Ovary (tissue), 9 donors: Measurements from ENCODE around the gene NKX2-4. TPM values are rescaled to one million over a fixed set of nuclear protein-coding genes. Genes with fewer than 3 reads are reported as not detected.

Experiments
- DNase-seq, 5 donors: peaks; one replicate each; pipeline ENCODE4 v3.0.0-alpha.2; 2019 to 2020
- H3K27ac ChIP-seq, 2 donors: fragments of 200-600 bp; one replicate each; pipeline versions ENCODE4 v1.5.1 to v1.8.0; 2019 to 2022
- H3K27me3 ChIP-seq: fragments of 200-600 bp; one replicate; pipeline ENCODE4 v1.8.0; 2022
- H3K36me3 ChIP-seq: fragments of 200-600 bp; sonication (generic); one replicate; pipeline ENCODE4 v1.5.1; 2019
- H3K4me1 ChIP-seq: one replicate; pipeline ENCODE4 v1.8.1; 2013; ENCODE audit warnings: mild to moderate bottlenecking, moderate library complexity; ENCODE audit not compliant: insufficient read depth
- H3K4me3 ChIP-seq: fragments of 200-600 bp; sonication (generic); one replicate; pipeline ENCODE4 v1.5.1; 2017
- H3K9me3 ChIP-seq, 2 donors: fragments of 200-600 bp in 1 of 2; sonication (generic) in 1 of 2; one replicate each; pipeline versions ENCODE4 v1.5.1 to v1.8.1; 2013 to 2019; ENCODE audit warnings: mild to moderate bottlenecking in 1 of 2, moderate library complexity in 1 of 2
- EP300 ChIP-seq: sonication (generic); formaldehyde crosslinking; IDR thresholded peaks from one replicate; pipeline ENCODE4 v1.6.1; 2017; ENCODE audit warnings: antibody characterized with exemption
- POLR2A ChIP-seq: fragments of 450-650 bp; IDR thresholded peaks from one replicate; pipeline ENCODE4 v1.6.1; 2017; ENCODE audit warnings: antibody characterized with exemption, mild to moderate bottlenecking, moderate library complexity
- WGBS, 3 donors: extraction: QIAGEN DNeasy Blood & Tissue Kit in 1 of 3; methylation state at CpG; one replicate each; pipeline versions ENCODE4 v1.1.5 to v1.1.7; 2013 to 2017; 5-methylcytosine and 5-hydroxymethylcytosine counted together
- intact Hi-C, 4 donors: fragments of 100-400 bp; cut with DNase I; formaldehyde crosslinking; loops; one replicate each; pipeline versions ENCODE4 v1.11.0 to v1.15.1; 2022 to 2023
- polyA plus RNA-seq, 2 donors: library from polyadenylated mRNA; stranded (reverse); fragments of 200-250 nt in 1 of 2; fragments of 350-450 nt in 1 of 2; fragmentation: Illumina TruSeq in 1 of 2; extraction: RNeasy Lipid Tissue Mini Kit (QIAGEN cat#74804) in 1 of 2; gene quantifications; one replicate each; pipeline ENCODE4 v1.2.3, GENCODE V29; 2013 to 2014
- total RNA-seq, 7 donors: library from RNA; depleted of rRNA in 2 of 7; stranded (reverse); fragments of >200 nt in 2 of 7; fragmentation: NEBNext Ultra II Directional in 3 of 7; extraction: Animal tissue kit (Norgen Biotek cat#: 25700) in 3 of 7; gene quantifications; one replicate each; pipeline versions ENCODE4 v1.1.0 to v1.2.4, GENCODE V29; 2016 to 2023
- TF ChIP-seq, protein P1 (sequence below), 3 donors: fragments of 450-650 bp in 2 of 3; fragments of 200-600 bp in 1 of 3; IDR thresholded peaks; one replicate each; pipeline versions ENCODE4 v1.5.1 to v1.8.0; 2016 to 2022; ENCODE audit warnings: antibody characterized with exemption in 3 of 3, mild to moderate bottlenecking in 1 of 3
- donor health status: DM: no; HTN: no; CAD: no; lungs with moderate emphysema.
- donor health status: DM: no; HTN: no; CAD: no.
- donor health status: Bipolar disorder and iron deficiency.
- donor health status: DM: yes; HTN: yes; CAD: no.
- donor health status: DM: no; HTN: no; CAD: no.
- donor health status: DM: yes; HTN: yes; CAD: no.

Gene NKX2-4
- total and polyA plus RNA-seq, 9 donors, result not detected

DNA sequence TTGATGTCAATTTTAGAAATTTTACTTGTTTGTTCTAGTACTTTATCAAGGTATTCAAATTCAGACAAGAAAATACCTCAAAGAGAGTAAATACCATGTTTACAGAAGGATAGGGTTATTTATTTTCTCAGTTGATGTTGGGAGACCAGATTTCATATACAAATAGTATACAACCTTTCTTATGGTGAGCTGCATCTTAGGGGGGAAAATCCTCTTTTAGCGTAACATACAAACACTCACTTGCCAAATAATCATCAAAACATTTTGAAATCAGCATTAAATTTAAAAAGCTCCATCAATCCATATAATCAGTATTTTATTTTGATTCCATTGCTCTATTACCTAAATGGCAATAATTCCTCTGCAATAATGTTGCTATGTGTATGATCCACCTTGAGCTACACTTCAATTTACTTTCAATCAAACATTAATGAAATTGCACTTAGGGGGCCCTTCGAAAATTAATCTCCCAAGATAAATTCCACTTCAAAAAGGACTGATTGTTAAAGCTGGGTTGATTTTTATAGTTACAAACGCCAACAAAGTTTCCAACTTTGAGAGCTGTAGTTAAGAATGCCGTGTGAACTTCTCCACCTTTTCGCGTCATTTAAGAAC lies 2.2 kb downstream of the NKX2-4 start:
- WGBS, 3 donors, result 26 to 27% (median 27%) methylated on average over 6 of the region's 6 CpGs
- H3K4me3 ChIP-seq, result no peak overlapping the region
- no peak for DNase-seq
- intact Hi-C loops, result no loop called here
- peaks cover 5% of the 10 kb centered on the region for H3K4me1 ChIP-seq
- no peaks in the 10 kb centered on the region for H3K9me3 ChIP-seq
- H3K27me3 ChIP-seq, result peaks cover 18% of the 10 kb centered on the region
- TF ChIP-seq, protein P1, sequence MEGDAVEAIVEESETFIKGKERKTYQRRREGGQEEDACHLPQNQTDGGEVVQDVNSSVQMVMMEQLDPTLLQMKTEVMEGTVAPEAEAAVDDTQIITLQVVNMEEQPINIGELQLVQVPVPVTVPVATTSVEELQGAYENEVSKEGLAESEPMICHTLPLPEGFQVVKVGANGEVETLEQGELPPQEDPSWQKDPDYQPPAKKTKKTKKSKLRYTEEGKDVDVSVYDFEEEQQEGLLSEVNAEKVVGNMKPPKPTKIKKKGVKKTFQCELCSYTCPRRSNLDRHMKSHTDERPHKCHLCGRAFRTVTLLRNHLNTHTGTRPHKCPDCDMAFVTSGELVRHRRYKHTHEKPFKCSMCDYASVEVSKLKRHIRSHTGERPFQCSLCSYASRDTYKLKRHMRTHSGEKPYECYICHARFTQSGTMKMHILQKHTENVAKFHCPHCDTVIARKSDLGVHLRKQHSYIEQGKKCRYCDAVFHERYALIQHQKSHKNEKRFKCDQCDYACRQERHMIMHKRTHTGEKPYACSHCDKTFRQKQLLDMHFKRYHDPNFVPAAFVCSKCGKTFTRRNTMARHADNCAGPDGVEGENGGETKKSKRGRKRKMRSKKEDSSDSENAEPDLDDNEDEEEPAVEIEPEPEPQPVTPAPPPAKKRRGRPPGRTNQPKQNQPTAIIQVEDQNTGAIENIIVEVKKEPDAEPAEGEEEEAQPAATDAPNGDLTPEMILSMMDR (IDR thresholded peaks at IDR 0.05), result no peak
- TF ChIP-seq POLR2A, result no peak
- TF ChIP-seq EP300, result no peak
- H3K27ac ChIP-seq, result no peak overlapping the region
- no peaks in the 10 kb centered on the region for H3K36me3 ChIP-seq

- H3K27me3 ChIP-seq, result peaks cover 18% of the 10 kb centered on the region
- no peaks in the 10 kb centered on the region for H3K36me3 ChIP-seq
- H3K9me3 ChIP-seq, result no peaks in the 10 kb centered on the region
- no peak for DNase-seq
- no peak overlapping the region for H3K4me3 ChIP-seq
- intact Hi-C loops, result no loop called here
- TF ChIP-seq EP300, result no peak
- TF ChIP-seq POLR2A, result no peak
- TF ChIP-seq, protein P1 (IDR thresholded peaks at IDR 0.05), result no peak
- H3K27ac ChIP-seq, result no peak overlapping the region
- H3K4me1 ChIP-seq, result peaks cover 5% of the 10 kb centered on the region
- 24 to 33% (median 29%) methylated on average over 3 of the region's 3 CpGs for WGBS, 3 donors
Measured at GRCh38 chr20:21394551-21394950, 2.8 kb downstream of the NKX2-4 start.

- no peak overlapping the region for H3K4me3 ChIP-seq
- H3K27me3 ChIP-seq, result peaks cover 13% of the 10 kb centered on the region
- peaks cover 5% of the 10 kb centered on the region for H3K4me1 ChIP-seq
- no peak overlapping the region for H3K27ac ChIP-seq
- no peaks in the 10 kb centered on the region for H3K36me3 ChIP-seq
- 46 to 51% (median 51%) methylated on average over 4 of the region's 4 CpGs for WGBS, 3 donors
- DNase-seq, result no peak
- TF ChIP-seq POLR2A, result no peak
- TF ChIP-seq, protein P1 (IDR thresholded peaks at IDR 0.05), result no peak
- intact Hi-C loops, result no loop called here
- no peaks in the 10 kb centered on the region for H3K9me3 ChIP-seq
Measured at GRCh38 chr20:21393816-21394519, 3.4 kb downstream of the NKX2-4 start.

GRCh38 chr20:21393166-21393565 lies 4.2 kb downstream of the NKX2-4 start:
- peaks cover 8% of the 10 kb centered on the region for H3K27me3 ChIP-seq
- no peaks in the 10 kb centered on the region for H3K36me3 ChIP-seq
- H3K9me3 ChIP-seq, result no peaks in the 10 kb centered on the region
- WGBS, 3 donors, result 44 to 60% (median 44%) methylated on average over 4 of the region's 4 CpGs
- peaks cover 5% of the 10 kb centered on the region for H3K4me1 ChIP-seq
- H3K4me3 ChIP-seq, result no peak overlapping the region
- intact Hi-C loops, result no loop called here
- TF ChIP-seq POLR2A (no peak), EP300 (no peak)
- TF ChIP-seq, protein P1 (IDR thresholded peaks at IDR 0.05), result no peak
- no peak for DNase-seq
- H3K27ac ChIP-seq, result no peak overlapping the region
